HEK293 (cell line): ENCODE data around the gene LVRN.

Experiments
- FEZF1 ChIP-seq: fragments of 450-650 bp; formaldehyde crosslinking; IDR thresholded peaks from 2 replicates; pipeline ENCODE4 v1.5.1; 2016; ENCODE audit warnings: missing biosample characterization, missing genetic modification characterization
- GFI1B ChIP-seq: fragments of 450-650 bp; formaldehyde crosslinking; IDR thresholded peaks from 2 replicates; pipeline ENCODE4 v1.5.1; 2016; ENCODE audit warnings: missing biosample characterization, missing genetic modification characterization
- TF ChIP-seq, protein P1 (sequence below): fragments of 450-650 bp; formaldehyde crosslinking; IDR thresholded peaks from 2 replicates; pipeline ENCODE4 v1.5.1; 2016; ENCODE audit warnings: missing biosample characterization, missing genetic modification characterization

DNA sequence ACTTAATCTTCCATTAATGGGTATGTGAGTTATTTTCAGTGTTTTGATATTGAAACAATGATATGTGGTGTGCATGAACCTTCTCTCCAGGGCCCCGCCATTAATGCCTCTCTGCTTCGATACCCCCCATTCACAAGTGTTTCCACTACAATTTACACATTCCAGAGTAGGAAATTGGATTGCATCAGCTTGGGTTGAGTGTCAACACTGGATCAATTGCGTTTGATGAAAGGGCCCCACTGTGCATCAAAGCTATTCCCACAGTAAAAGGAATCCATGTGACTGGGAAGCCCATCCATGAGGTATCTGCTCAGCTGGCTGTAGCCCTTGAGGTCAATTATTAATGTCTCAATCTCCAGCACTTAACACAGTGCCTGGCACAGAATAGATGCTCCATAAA, 17.8 kb upstream of the LVRN start:
- TF ChIP-seq, protein P1, sequence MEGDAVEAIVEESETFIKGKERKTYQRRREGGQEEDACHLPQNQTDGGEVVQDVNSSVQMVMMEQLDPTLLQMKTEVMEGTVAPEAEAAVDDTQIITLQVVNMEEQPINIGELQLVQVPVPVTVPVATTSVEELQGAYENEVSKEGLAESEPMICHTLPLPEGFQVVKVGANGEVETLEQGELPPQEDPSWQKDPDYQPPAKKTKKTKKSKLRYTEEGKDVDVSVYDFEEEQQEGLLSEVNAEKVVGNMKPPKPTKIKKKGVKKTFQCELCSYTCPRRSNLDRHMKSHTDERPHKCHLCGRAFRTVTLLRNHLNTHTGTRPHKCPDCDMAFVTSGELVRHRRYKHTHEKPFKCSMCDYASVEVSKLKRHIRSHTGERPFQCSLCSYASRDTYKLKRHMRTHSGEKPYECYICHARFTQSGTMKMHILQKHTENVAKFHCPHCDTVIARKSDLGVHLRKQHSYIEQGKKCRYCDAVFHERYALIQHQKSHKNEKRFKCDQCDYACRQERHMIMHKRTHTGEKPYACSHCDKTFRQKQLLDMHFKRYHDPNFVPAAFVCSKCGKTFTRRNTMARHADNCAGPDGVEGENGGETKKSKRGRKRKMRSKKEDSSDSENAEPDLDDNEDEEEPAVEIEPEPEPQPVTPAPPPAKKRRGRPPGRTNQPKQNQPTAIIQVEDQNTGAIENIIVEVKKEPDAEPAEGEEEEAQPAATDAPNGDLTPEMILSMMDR, result no peak
- TF ChIP-seq GFI1B (tag by site-specific recombination) (no peak), FEZF1 (tag by site-specific recombination) (no peak)
